Suprapubic skin (tissue), 4 donors: Measurements from ENCODE around the gene RETREG2. TPM values are rescaled to one million over a fixed set of nuclear protein-coding genes. Genes with fewer than 3 reads are reported as not detected.
"Not testable (repeated sequence)": the region's sequence is repeated elsewhere in the genome, so short reads cannot be mapped to it uniquely, and the experiment has no call there.

Experiments used
- DNase-seq, 2 donors: peaks; one replicate each; pipeline ENCODE4 v3.0.0-alpha.2; 2019; ENCODE audit warnings: low spot score in 2 of 2
- H3K27ac ChIP-seq: fragments of 200-600 bp; sonication (generic); one replicate; pipeline ENCODE4 v1.5.1; 2019
- H3K27me3 ChIP-seq: fragments of 200-600 bp; sonication (generic); one replicate; pipeline ENCODE4 v1.5.1; 2019
- H3K36me3 ChIP-seq: fragments of 200-600 bp; sonication (generic); one replicate; pipeline ENCODE4 v1.5.1; 2019
- H3K4me1 ChIP-seq: fragments of 200-600 bp; sonication (generic); one replicate; pipeline ENCODE4 v1.5.1; 2019
- H3K4me3 ChIP-seq: fragments of 200-600 bp; sonication (generic); one replicate; pipeline ENCODE4 v1.5.1; 2019; ENCODE audit warnings: mild to moderate bottlenecking
- H3K9me3 ChIP-seq: fragments of 200-600 bp; sonication (generic); one replicate; pipeline ENCODE4 v1.5.1; 2019
- EP300 ChIP-seq: sonication (generic); formaldehyde crosslinking; IDR thresholded peaks from one replicate; pipeline ENCODE4 v1.6.1; 2017; ENCODE audit warnings: antibody characterized with exemption
- POLR2A ChIP-seq, 2 donors: fragments of 450-650 bp; IDR thresholded peaks; one replicate each; pipeline ENCODE4 v1.6.1; 2017; ENCODE audit warnings: antibody characterized with exemption in 2 of 2, mild to moderate bottlenecking in 2 of 2, moderate library complexity in 2 of 2
- POLR2AphosphoS5 ChIP-seq, 3 donors: sonication (generic); formaldehyde crosslinking; IDR thresholded peaks; one replicate each; pipeline ENCODE4 v1.6.1; 2017; ENCODE audit warnings: antibody characterized with exemption in 3 of 3
- WGBS: methylation state at CpG from one replicate; pipeline ENCODE4 v1.1.5; 2018; 5-methylcytosine and 5-hydroxymethylcytosine counted together
- total RNA-seq, 4 donors: library from RNA; depleted of rRNA; stranded (reverse); fragments of >200 nt; gene quantifications; one replicate each; pipeline ENCODE4 v1.1.0, GENCODE V29; 2016
- TF ChIP-seq, protein P1 (sequence below), 2 donors: fragments of 200-600 bp in 1 of 2; fragments of 450-650 bp in 1 of 2; sonication (generic) in 1 of 2; IDR thresholded peaks; one replicate each; pipeline ENCODE4 v1.5.1; 2016 to 2019; ENCODE audit warnings: antibody characterized with exemption in 2 of 2, mild to moderate bottlenecking in 1 of 2, moderate library complexity in 1 of 2

RETREG2 gene
- total RNA-seq, 4 donors from 2014 or later, result 61.0 to 106 (median 91.9) TPM

DNA sequence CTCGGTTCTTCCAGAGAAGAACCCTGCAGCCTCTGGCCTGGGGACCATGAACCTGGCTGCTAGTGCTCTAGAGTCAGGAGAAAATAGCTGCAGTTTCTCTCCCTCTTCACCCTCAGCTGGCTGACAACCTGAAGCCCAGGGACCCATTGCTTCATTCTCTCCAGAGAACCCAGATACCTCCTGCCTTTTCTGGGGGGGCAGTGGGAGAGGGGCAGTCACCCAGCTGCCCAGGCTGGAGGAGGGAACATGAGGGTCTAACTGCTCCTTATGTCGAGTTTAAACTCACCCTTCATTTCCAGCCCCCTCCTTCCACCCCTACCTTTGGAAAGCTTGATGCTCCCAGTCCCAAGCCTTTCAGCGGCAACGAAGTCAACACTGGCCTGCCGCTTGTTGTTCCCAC is 20.9 kb downstream of the RETREG2 start:
- no peaks in the 10 kb centered on the region for H3K9me3 ChIP-seq
- peak in 1 of 2 donors; percentile 2 for DNase-seq
- H3K4me1 ChIP-seq, result no peaks in the 10 kb centered on the region
- peaks cover 5% of the 10 kb centered on the region for H3K27me3 ChIP-seq
- no peak overlapping the region for H3K4me3 ChIP-seq
- H3K27ac ChIP-seq, result no peak overlapping the region
- H3K36me3 ChIP-seq, result no peaks in the 10 kb centered on the region
- TF ChIP-seq, protein P1, sequence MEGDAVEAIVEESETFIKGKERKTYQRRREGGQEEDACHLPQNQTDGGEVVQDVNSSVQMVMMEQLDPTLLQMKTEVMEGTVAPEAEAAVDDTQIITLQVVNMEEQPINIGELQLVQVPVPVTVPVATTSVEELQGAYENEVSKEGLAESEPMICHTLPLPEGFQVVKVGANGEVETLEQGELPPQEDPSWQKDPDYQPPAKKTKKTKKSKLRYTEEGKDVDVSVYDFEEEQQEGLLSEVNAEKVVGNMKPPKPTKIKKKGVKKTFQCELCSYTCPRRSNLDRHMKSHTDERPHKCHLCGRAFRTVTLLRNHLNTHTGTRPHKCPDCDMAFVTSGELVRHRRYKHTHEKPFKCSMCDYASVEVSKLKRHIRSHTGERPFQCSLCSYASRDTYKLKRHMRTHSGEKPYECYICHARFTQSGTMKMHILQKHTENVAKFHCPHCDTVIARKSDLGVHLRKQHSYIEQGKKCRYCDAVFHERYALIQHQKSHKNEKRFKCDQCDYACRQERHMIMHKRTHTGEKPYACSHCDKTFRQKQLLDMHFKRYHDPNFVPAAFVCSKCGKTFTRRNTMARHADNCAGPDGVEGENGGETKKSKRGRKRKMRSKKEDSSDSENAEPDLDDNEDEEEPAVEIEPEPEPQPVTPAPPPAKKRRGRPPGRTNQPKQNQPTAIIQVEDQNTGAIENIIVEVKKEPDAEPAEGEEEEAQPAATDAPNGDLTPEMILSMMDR (IDR thresholded peaks at IDR 0.05), result no peak
- TF ChIP-seq POLR2AphosphoS5 (IDR thresholded peaks at IDR 0.05) (no peak), EP300 (no peak), POLR2A (IDR thresholded peaks at IDR 0.05) (no peak)
- WGBS, result 81% methylated on average over 4 of the region's 5 CpGs

DNA sequence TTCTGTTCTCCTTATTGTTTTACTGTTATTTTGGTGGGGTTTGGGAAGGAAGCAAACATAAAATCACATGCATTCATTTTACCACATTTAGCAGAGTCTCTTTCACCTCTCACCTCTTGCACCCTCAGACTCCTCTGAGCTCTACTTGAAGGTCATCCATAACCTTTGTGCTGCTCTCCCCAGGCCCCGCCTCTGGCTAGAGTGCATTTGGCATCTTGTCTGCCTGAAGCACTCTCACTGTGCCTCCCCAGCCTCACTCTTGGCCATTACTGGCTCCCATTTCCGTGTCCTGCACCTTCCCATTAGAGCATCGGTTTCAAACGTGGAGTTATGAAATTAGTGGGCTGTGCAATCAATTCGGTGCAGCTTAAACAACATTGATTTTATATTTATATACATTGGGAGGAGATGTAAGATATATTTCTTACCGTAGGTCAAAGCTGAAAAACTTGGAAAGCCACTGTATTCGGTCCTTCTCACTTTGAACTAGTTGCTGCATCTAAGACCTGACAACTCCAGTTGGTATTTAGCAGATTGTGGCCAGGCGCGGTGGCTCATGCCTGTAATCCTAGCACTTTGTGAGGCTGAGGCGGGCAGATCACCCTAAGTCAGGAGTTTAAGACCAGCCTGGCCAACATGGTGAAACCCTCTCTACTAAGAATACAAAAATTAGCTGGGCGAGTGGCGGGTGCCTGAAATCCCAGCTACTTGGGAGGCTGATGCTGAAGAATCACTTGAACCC is 21.6 kb downstream of the RETREG2 start:
- Histone ChIP-seq H3K27me3 (peaks cover 5% of the 10 kb centered on the region), H3K4me1 (no peaks in the 10 kb centered on the region), H3K9me3 (no peaks in the 10 kb centered on the region), H3K36me3 (no peaks in the 10 kb centered on the region), H3K27ac (no peak overlapping the region), H3K4me3 (no peak overlapping the region)
- DNase-seq, result peak in 1 of 2 donors; percentile 35
- 81% methylated on average over 12 of the region's 12 CpGs for WGBS
- TF ChIP-seq EP300 (no peak), POLR2AphosphoS5 (IDR thresholded peaks at IDR 0.05) (no peak), POLR2A (IDR thresholded peaks at IDR 0.05) (no peak)
- TF ChIP-seq, protein P1 (IDR thresholded peaks at IDR 0.05), result no peak

- H3K27ac ChIP-seq, H3K36me3 ChIP-seq, H3K27me3 ChIP-seq, H3K9me3 ChIP-seq, H3K4me3 ChIP-seq, H3K4me1 ChIP-seq: not testable (repeated sequence)
- 79% methylated on average over 25 of the region's 26 CpGs for WGBS
- DNase-seq, result peak in 1 of 2 donors; percentile 30
Measured at GRCh38 chr2:219200502-219201326, 22.6 kb downstream of the RETREG2 start.

DNA sequence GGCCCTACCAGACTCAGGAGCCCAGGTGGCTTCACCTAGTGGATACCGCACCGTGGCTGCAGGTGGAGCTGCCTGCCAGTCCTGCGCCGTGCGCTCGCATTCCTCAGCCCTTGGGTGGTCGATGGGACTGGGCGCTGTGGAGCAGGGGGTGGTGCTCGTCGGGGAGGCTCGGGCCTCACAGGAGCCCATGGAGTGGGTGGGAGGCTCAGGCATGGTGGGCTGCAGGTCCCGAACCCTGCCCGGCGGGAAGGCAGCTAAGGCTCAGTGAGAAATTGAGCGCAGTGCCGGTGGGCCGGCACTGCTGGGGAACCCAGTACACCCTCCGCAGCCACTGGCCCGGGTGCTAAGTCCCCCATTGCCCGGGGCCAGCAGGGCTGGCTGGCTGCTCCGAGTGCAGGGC is 23.3 kb downstream of the RETREG2 start:
- DNase-seq, result peak in 1 of 2 donors; percentile 24
- H3K27ac ChIP-seq, H3K4me1 ChIP-seq, H3K4me3 ChIP-seq, H3K9me3 ChIP-seq, H3K27me3 ChIP-seq, H3K36me3 ChIP-seq: not testable (repeated sequence)
- WGBS, result 89% methylated on average over 6 of the region's 21 CpGs

GRCh38 chr2:219204425-219205164 is 26.5 kb downstream of the RETREG2 start:
- no peaks in the 10 kb centered on the region for H3K27me3 ChIP-seq
- H3K4me3 ChIP-seq, result no peak overlapping the region
- peak in 1 of 2 donors; percentile 22 for DNase-seq
- H3K9me3 ChIP-seq, result no peaks in the 10 kb centered on the region
- peaks cover 26% of the 10 kb centered on the region for H3K4me1 ChIP-seq
- TF ChIP-seq, protein P1 (IDR thresholded peaks at IDR 0.05), result no peak
- TF ChIP-seq POLR2AphosphoS5 (IDR thresholded peaks at IDR 0.05), result no peak
- no peak for TF ChIP-seq EP300
- TF ChIP-seq POLR2A (IDR thresholded peaks at IDR 0.05), result no peak
- H3K36me3 ChIP-seq, result peaks cover 15% of the 10 kb centered on the region
- WGBS, result 85% methylated on average over 7 of the region's 7 CpGs
- H3K27ac ChIP-seq, result no peak overlapping the region

GRCh38 chr2:219205165-219205538 is 27.1 kb downstream of the RETREG2 start:
- no peak overlapping the region for H3K27ac ChIP-seq
- no peak overlapping the region for H3K4me3 ChIP-seq
- H3K27me3 ChIP-seq, result no peaks in the 10 kb centered on the region
- TF ChIP-seq EP300 (no peak), POLR2AphosphoS5 (IDR thresholded peaks at IDR 0.05) (no peak), POLR2A (IDR thresholded peaks at IDR 0.05) (no peak)
- TF ChIP-seq, protein P1 (IDR thresholded peaks at IDR 0.05), result no peak
- peaks cover 21% of the 10 kb centered on the region for H3K36me3 ChIP-seq
- peaks cover 26% of the 10 kb centered on the region for H3K4me1 ChIP-seq
- peak in 1 of 2 donors; percentile 17 for DNase-seq
- H3K9me3 ChIP-seq, result no peaks in the 10 kb centered on the region
- 80% methylated on average over 5 of the region's 5 CpGs for WGBS
